ENCODE measurements around the gene PTPN3. TPM values are rescaled to one million over a fixed set of nuclear protein-coding genes. Genes with fewer than 3 reads are reported as not detected.
A peak's percentile ranks its signal among the peaks of the same experiment; 100 is the strongest.

PTPN3 gene
- total RNA-seq, 1 donor from 2014 or later = 3.7 TPM

GRCh38 chr9:109455861-109456260, 42.2 kb downstream of the PTPN3 start:
- peaks cover 3% of the 10 kb centered on the region for H3K27me3 Mint-ChIP-seq
- H3K9me3 Mint-ChIP-seq (ENCODE audit: low read depth) = no peaks in the 10 kb centered on the region
- peaks cover 4% of the 10 kb centered on the region for H3K4me1 Mint-ChIP-seq (ENCODE audit: low read depth)
- no peak overlapping the region for H3K27ac Mint-ChIP-seq
- no peak for DNase-seq (ENCODE audit: low spot score, unreplicated experiment)
- no peak overlapping the region for H3K4me3 Mint-ChIP-seq (ENCODE audit: low read depth)
- H3K36me3 Mint-ChIP-seq (ENCODE audit: insufficient read depth) = peaks cover 2% of the 10 kb centered on the region
- peak; percentile 12 for TF ChIP-seq CTCF (IDR thresholded peaks at IDR 0.05; ENCODE audit: unreplicated experiment)

DNA sequence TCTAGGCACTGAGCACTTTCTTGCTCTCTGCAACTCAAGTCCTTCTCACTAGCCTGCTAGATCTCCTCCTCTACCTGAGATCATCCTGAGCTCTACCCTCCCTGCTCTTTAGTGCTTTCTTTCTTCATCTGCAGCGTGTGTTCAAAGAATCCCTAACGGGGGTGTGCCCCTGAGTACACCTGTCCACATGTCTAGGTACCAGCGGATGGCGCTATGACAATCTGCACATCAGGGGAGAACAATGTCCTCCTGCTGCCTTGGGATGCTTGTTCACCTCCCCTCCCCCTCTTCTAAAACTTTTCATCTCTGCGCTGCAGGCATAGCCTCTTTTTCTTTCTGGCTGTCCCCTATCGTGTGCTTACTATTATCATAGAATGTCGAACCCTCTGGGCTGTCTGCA, 42.7 kb downstream of the PTPN3 start:
- H3K27ac Mint-ChIP-seq = no peak overlapping the region
- H3K4me3 Mint-ChIP-seq (ENCODE audit: low read depth) = no peak overlapping the region
- DNase-seq (ENCODE audit: low spot score, unreplicated experiment) = no peak
- no peaks in the 10 kb centered on the region for H3K9me3 Mint-ChIP-seq (ENCODE audit: low read depth)
- TF ChIP-seq CTCF (IDR thresholded peaks at IDR 0.05; ENCODE audit: unreplicated experiment) = no peak
- peaks cover 2% of the 10 kb centered on the region for H3K36me3 Mint-ChIP-seq (ENCODE audit: insufficient read depth)
- peaks cover 4% of the 10 kb centered on the region for H3K4me1 Mint-ChIP-seq (ENCODE audit: low read depth)
- H3K27me3 Mint-ChIP-seq = peaks cover 3% of the 10 kb centered on the region

DNA sequence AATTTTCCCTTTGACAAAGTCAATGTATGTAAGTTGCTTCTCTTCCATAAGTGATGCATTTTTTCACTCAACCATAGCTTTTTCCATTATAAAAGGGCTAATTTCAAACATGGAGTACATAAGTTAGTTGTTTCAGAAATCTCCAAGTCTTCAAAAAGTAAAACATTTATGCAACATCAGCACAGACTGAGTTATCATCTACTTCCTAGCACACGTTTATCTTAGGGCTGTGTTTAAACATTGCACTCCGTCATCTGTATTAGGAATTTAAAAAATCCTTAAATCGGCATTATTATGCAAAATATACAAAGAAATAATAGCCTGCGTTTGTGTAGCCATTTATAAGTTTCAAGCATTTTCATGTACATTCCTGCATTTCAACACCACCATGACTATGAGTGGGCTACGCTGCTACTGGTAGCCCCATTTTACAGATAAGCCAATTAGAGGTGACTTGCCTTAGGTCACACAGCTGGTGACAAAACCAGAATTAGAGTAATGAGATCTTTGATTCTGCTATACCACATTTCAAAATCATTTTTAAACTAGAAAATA, 43.4 kb downstream of the PTPN3 start:
- no peak for TF ChIP-seq CTCF (IDR thresholded peaks at IDR 0.05; ENCODE audit: unreplicated experiment)
- H3K36me3 Mint-ChIP-seq (ENCODE audit: insufficient read depth) = peaks cover 2% of the 10 kb centered on the region
- H3K27me3 Mint-ChIP-seq = peaks cover 3% of the 10 kb centered on the region
- no peak overlapping the region for H3K4me3 Mint-ChIP-seq (ENCODE audit: low read depth)
- no peaks in the 10 kb centered on the region for H3K9me3 Mint-ChIP-seq (ENCODE audit: low read depth)
- no peak overlapping the region for H3K27ac Mint-ChIP-seq
- no peak for DNase-seq (ENCODE audit: low spot score, unreplicated experiment)
- H3K4me1 Mint-ChIP-seq (ENCODE audit: low read depth) = peaks cover 4% of the 10 kb centered on the region

DNA sequence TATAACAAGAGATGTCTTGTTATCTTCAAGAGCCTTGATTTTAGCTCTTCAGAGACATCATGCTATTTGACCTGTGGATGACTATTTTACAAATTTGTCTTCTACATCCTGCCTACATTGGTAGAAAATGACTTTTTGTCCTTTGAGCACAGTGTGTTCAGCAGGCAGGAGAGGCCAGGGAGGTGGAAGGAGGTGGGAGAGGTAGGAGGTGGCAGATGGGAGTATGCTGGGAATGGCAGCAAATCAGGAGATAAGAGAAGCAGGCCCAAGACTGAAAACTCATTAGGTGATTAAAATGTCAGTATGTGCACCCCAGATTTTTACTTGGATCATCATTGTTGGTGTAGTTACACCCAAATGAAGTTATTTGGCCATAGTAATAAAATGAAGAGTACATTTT, 44.1 kb downstream of the PTPN3 start:
- no peaks in the 10 kb centered on the region for H3K9me3 Mint-ChIP-seq (ENCODE audit: low read depth)
- no peak overlapping the region for H3K4me3 Mint-ChIP-seq (ENCODE audit: low read depth)
- no peak for DNase-seq (ENCODE audit: low spot score, unreplicated experiment)
- H3K36me3 Mint-ChIP-seq (ENCODE audit: insufficient read depth) = peaks cover 2% of the 10 kb centered on the region
- peaks cover 4% of the 10 kb centered on the region for H3K4me1 Mint-ChIP-seq (ENCODE audit: low read depth)
- TF ChIP-seq CTCF (IDR thresholded peaks at IDR 0.05; ENCODE audit: unreplicated experiment) = no peak
- H3K27me3 Mint-ChIP-seq = peaks cover 3% of the 10 kb centered on the region
- no peak overlapping the region for H3K27ac Mint-ChIP-seq

- H3K4me1 Mint-ChIP-seq (ENCODE audit: low read depth) = peaks cover 4% of the 10 kb centered on the region
- H3K27me3 Mint-ChIP-seq = peaks cover 3% of the 10 kb centered on the region
- no peak for DNase-seq (ENCODE audit: low spot score, unreplicated experiment)
- H3K27ac Mint-ChIP-seq = no peak overlapping the region
- no peak for TF ChIP-seq CTCF (IDR thresholded peaks at IDR 0.05; ENCODE audit: unreplicated experiment)
- no peak overlapping the region for H3K4me3 Mint-ChIP-seq (ENCODE audit: low read depth)
- H3K36me3 Mint-ChIP-seq (ENCODE audit: insufficient read depth) = peaks cover 2% of the 10 kb centered on the region
- H3K9me3 Mint-ChIP-seq (ENCODE audit: low read depth) = no peaks in the 10 kb centered on the region
Measured at GRCh38 chr9:109453210-109453842, 44.8 kb downstream of the PTPN3 start.

All from progenitor cell of endocrine pancreas (in vitro differentiated cells).